CD14-positive monocyte (primary cell): ENCODE data around the gene TAS2R39. TPM values are rescaled to one million over a fixed set of nuclear protein-coding genes. Genes with fewer than 3 reads are reported as not detected.
"Not testable (repeated sequence)": the region's sequence is repeated elsewhere in the genome, so short reads cannot be mapped to it uniquely, and the experiment has no call there.

ENCODE experiments used
- DNase-seq, 3 donors: peaks; one replicate each; pipeline ENCODE4 v3.0.0-alpha.2; 2011 to 2022
- H2AFZ ChIP-seq: 2 replicates; pipeline ENCODE4 v1.6.0; 2012; ENCODE audit warnings: mild to moderate bottlenecking, low read depth, low read length, inconsistent platforms; ENCODE audit not compliant: insufficient read depth, poor library complexity, severe bottlenecking
- H3K27ac ChIP-seq, 2 donors: 1 replicate in 1 of 2; 2 replicates in 1 of 2; pipeline ENCODE4 v1.5.1; 2012 to 2013; ENCODE audit warnings: low read length in 2 of 2, control low read depth in 1 of 2, inconsistent platforms in 1 of 2, low read depth in 1 of 2, mild to moderate bottlenecking in 1 of 2
- H3K27me3 ChIP-seq, 2 donors: one replicate each; pipeline versions ENCODE4 v1.6.0 to v1.6.1; 2011 to 2013; ENCODE audit warnings: low read length in 2 of 2; ENCODE audit not compliant: control insufficient read depth in 2 of 2, insufficient read depth in 2 of 2
- H3K36me3 ChIP-seq, 2 donors: replicated peaks in 1 of 2; 1 replicate in 1 of 2; 2 replicates in 1 of 2; pipeline versions ENCODE4 v1.5.1 to v1.6.1; 2012 to 2013; ENCODE audit warnings: low read length in 2 of 2, control low read depth in 1 of 2, inconsistent platforms in 1 of 2, mild to moderate bottlenecking in 1 of 2; ENCODE audit not compliant: insufficient read depth in 2 of 2, control insufficient read depth in 1 of 2
- H3K4me1 ChIP-seq, 2 donors: 1 replicate in 1 of 2; 2 replicates in 1 of 2; pipeline versions ENCODE4 v1.5.1 to v1.6.1; 2012 to 2013; ENCODE audit warnings: low read length in 2 of 2, control low read depth in 1 of 2, inconsistent platforms in 1 of 2, mild to moderate bottlenecking in 1 of 2, moderate library complexity in 1 of 2; ENCODE audit not compliant: insufficient read depth in 2 of 2, control insufficient read depth in 1 of 2
- H3K4me2 ChIP-seq: replicated peaks from 2 replicates; pipeline ENCODE3; 2012; ENCODE audit warnings: low read length, moderate library complexity, mild to moderate bottlenecking; ENCODE audit not compliant: poor library complexity, severe bottlenecking; ENCODE audit errors: extremely low read depth
- H3K4me3 ChIP-seq, 3 experiments: fragments of 200-600 bp in 1 of 3; sonication (generic) in 1 of 3; replicated peaks in 1 of 3; 1 replicate in 2 of 3; 2 replicates in 1 of 3; pipeline ENCODE4 v1.5.1; 2011 to 2013; ENCODE audit warnings: low read length in 3 of 3, mild to moderate bottlenecking in 3 of 3, control low read depth in 2 of 3, low read depth in 2 of 3, inconsistent platforms in 1 of 3, moderate library complexity in 1 of 3
- H3K79me2 ChIP-seq: 2 replicates; pipeline ENCODE4 v1.6.0; 2012; ENCODE audit warnings: mild to moderate bottlenecking, control low read depth, inconsistent platforms, low read length, moderate library complexity; ENCODE audit not compliant: insufficient read depth
- H3K9ac ChIP-seq: 2 replicates; pipeline ENCODE4 v1.6.0; 2017; ENCODE audit warnings: low read length, mild to moderate bottlenecking; ENCODE audit not compliant: insufficient read depth, poor library complexity, severe bottlenecking
- H3K9me3 ChIP-seq, 2 donors: replicated peaks in 1 of 2; 1 replicate in 1 of 2; 2 replicates in 1 of 2; pipeline versions ENCODE4 v1.5.1 to v1.6.1; 2012 to 2013; ENCODE audit warnings: low read length in 2 of 2, control low read depth in 1 of 2; ENCODE audit not compliant: control insufficient read depth in 1 of 2, insufficient read depth in 1 of 2
- H4K20me1 ChIP-seq: 2 replicates; pipeline ENCODE4 v1.6.0; 2012; ENCODE audit warnings: mild to moderate bottlenecking, low read length, control low read depth, moderate library complexity; ENCODE audit not compliant: insufficient read depth
- H3K27ac Mint-ChIP-seq, 7 donors: one replicate each; pipeline ENCODE4 v1.8.0; 2020; ENCODE audit warnings: mild to moderate bottlenecking in 7 of 7, mixed read lengths in 7 of 7, moderate library complexity in 6 of 7, inconsistent platforms in 2 of 7
- H3K27me3 Mint-ChIP-seq, 3 donors: one replicate each; pipeline ENCODE4 v1.8.0; 2021 to 2022; ENCODE audit warnings: low read depth in 3 of 3, mild to moderate bottlenecking in 3 of 3, mixed read lengths in 3 of 3, moderate library complexity in 3 of 3, inconsistent platforms in 1 of 3
- H3K36me3 Mint-ChIP-seq, 2 donors: one replicate each; pipeline ENCODE4 v1.8.0; 2020; ENCODE audit warnings: mixed read lengths in 2 of 2, inconsistent platforms in 1 of 2, mild to moderate bottlenecking in 1 of 2
- H3K4me1 Mint-ChIP-seq: one replicate; pipeline ENCODE4 v1.8.0; 2020; ENCODE audit warnings: mild to moderate bottlenecking, mixed read lengths
- H3K4me3 Mint-ChIP-seq, 2 donors: one replicate each; pipeline ENCODE4 v1.8.0; 2020; ENCODE audit warnings: mild to moderate bottlenecking in 2 of 2, mixed read lengths in 2 of 2, moderate library complexity in 1 of 2
- H3K9me3 Mint-ChIP-seq, 7 donors: one replicate each; pipeline ENCODE4 v1.8.0; 2020 to 2022; ENCODE audit warnings: mixed read lengths in 7 of 7, mild to moderate bottlenecking in 6 of 7, moderate library complexity in 6 of 7, inconsistent platforms in 2 of 7
- CTCF ChIP-seq: fragments of 200-600 bp; IDR thresholded peaks from one replicate; pipeline ENCODE4 v1.8.0; 2022; ENCODE audit warnings: antibody characterized with exemption, mild to moderate bottlenecking
- WGBS: methylation state at CpG from one replicate; pipeline ENCODE4 v1.1.5; 2013; ENCODE audit warnings: missing lambda C conversion rate; ENCODE audit not compliant: insufficient coverage; 5-methylcytosine and 5-hydroxymethylcytosine counted together
- intact Hi-C, 2 donors: fragments of 100-400 bp; cut with micrococcal nuclease; formaldehyde crosslinking; loops; one replicate each; pipeline versions ENCODE4 v1.15.0 to v1.15.1; 2023
- polyA plus RNA-seq, 3 donors: library from polyadenylated mRNA; depleted of rRNA in 1 of 3; unstranded in 2 of 3; stranded (reverse) in 1 of 3; fragments of 300-500 nt in 2 of 3; fragments of >200 nt in 1 of 3; fragmentation: Illumina TruSeq in 2 of 3; gene quantifications; 1 replicate in 2 of 3; 2 replicates in 1 of 3; pipeline ENCODE4 v1.2.3, GENCODE V29; 2012 to 2021

TAS2R39 gene
- polyA plus RNA-seq, 3 donors, result not detected

GRCh38 chr7:143158617-143159016 is 24.6 kb upstream of the TAS2R39 start:
- intact Hi-C loops, H3K9ac ChIP-seq, H3K9me3 ChIP-seq, H3K4me3 ChIP-seq, H3K4me1 ChIP-seq, H3K4me3 Mint-ChIP-seq, H3K27me3 ChIP-seq, H3K4me1 Mint-ChIP-seq, H3K27ac ChIP-seq, H3K4me2 ChIP-seq, H3K36me3 Mint-ChIP-seq, H2AFZ ChIP-seq, DNase-seq, H3K27me3 Mint-ChIP-seq, H3K27ac Mint-ChIP-seq, H3K79me2 ChIP-seq, H4K20me1 ChIP-seq, H3K36me3 ChIP-seq: not testable (repeated sequence)
- no CpG with 5 or more reads among the region's 3 CpGs for WGBS
- peaks cover 0 to 13% (median 6%) of the 10 kb centered on the region in 7 donors for H3K9me3 Mint-ChIP-seq

GRCh38 chr7:143171697-143172096 is 11.5 kb upstream of the TAS2R39 start:
- H3K27ac ChIP-seq, result no peak overlapping the region
- Mint-ChIP-seq H3K27ac (no peak overlapping the region), H3K4me1 (peaks cover 15% of the 10 kb centered on the region), H3K9me3 (peaks cover 0 to 13% (median 8%) of the 10 kb centered on the region in 7 donors), H3K36me3 (no peaks in the 10 kb centered on the region), H3K27me3 (peaks cover 0 to 2% (median 1%) of the 10 kb centered on the region in 3 donors), H3K4me3 (no peak overlapping the region)
- no peak for DNase-seq
- H4K20me1 ChIP-seq, result no peaks in the 10 kb centered on the region
- peaks cover 0 to 7% of the 10 kb centered on the region in 2 donors for H3K9me3 ChIP-seq
- H3K4me1 ChIP-seq, result peaks cover 0 to 3% of the 10 kb centered on the region in 2 donors
- no peaks in the 10 kb centered on the region for H3K27me3 ChIP-seq
- H2AFZ ChIP-seq, result peak overlapping the region; percentile 48
- no peak overlapping the region for H3K9ac ChIP-seq
- intact Hi-C loops, result no loop called here
- no peaks in the 10 kb centered on the region for H3K36me3 ChIP-seq
- no peak overlapping the region for H3K4me3 ChIP-seq
- TF ChIP-seq CTCF, result no peak
- H3K4me2 ChIP-seq, result no peak overlapping the region
- no peaks in the 10 kb centered on the region for H3K79me2 ChIP-seq
